GM18519 (cell line): ENCODE results near the gene CCDC154.
"Not testable (repeated sequence)": the region's sequence is repeated elsewhere in the genome, so short reads cannot be mapped to it uniquely, and the experiment has no call there.

ENCODE experiments used
- ATAC-seq: cut with Tn5 transposase; IDR thresholded peaks from one replicate; pipeline ENCODE4 v1.9.1; 2021; ENCODE audit warnings: mild to moderate bottlenecking, moderate library complexity; ENCODE audit not compliant: unreplicated experiment, low FRiP score

The CCDC154 gene

GRCh38 chr16:1439699-1440074 lies 4.7 kb downstream of the CCDC154 start:
- ATAC-seq: not testable (repeated sequence)

GRCh38 chr16:1439058-1439698 lies 5.2 kb downstream of the CCDC154 start:
- ATAC-seq: no peak

- no peak for ATAC-seq
Observed at GRCh38 chr16:1438229-1439057, 5.9 kb downstream of the CCDC154 start.

- ATAC-seq: no peak
Observed at GRCh38 chr16:1437606-1438005, 6.8 kb downstream of the CCDC154 start.

- ATAC-seq: no peak
Observed at GRCh38 chr16:1436731-1437355, 7.5 kb downstream of the CCDC154 start.

GRCh38 chr16:1435921-1436697 lies 8.2 kb downstream of the CCDC154 start:
- ATAC-seq: no peak

GRCh38 chr16:1434644-1435592 lies 9.4 kb downstream of the CCDC154 start:
- no peak for ATAC-seq

GRCh38 chr16:1433756-1434155 lies 10.6 kb downstream of the CCDC154 start:
- no peak for ATAC-seq

- no peak for ATAC-seq
Observed at GRCh38 chr16:1433263-1433560, 11.1 kb downstream of the CCDC154 start.

GRCh38 chr16:1432388-1433262 lies 11.7 kb downstream of the CCDC154 start:
- no peak for ATAC-seq

- ATAC-seq: no peak
Observed at GRCh38 chr16:1431497-1432270, 12.7 kb downstream of the CCDC154 start.

GRCh38 chr16:1430759-1431496 lies 13.4 kb downstream of the CCDC154 start, which contains the start of gene PERCC1:
TSS of gene PERCC1 (plus strand) at chr16:1431078. CDS start at chr16:1432594, 1,516 bp downstream.
- no peak for ATAC-seq

GRCh38 chr16:1430214-1430758 lies 14.1 kb downstream of the CCDC154 start:
- no peak for ATAC-seq

GRCh38 chr16:1429631-1430030 lies 14.7 kb downstream of the CCDC154 start:
- no peak for ATAC-seq

- no peak for ATAC-seq
Observed at GRCh38 chr16:1429012-1429411, 15.3 kb downstream of the CCDC154 start.

- no peak for ATAC-seq
Observed at GRCh38 chr16:1428511-1428910, 15.8 kb downstream of the CCDC154 start.
